HG02759 (cell line): ENCODE data around the gene TMED1.
"Not testable (repeated sequence)": the region's sequence is repeated elsewhere in the genome, so short reads cannot be mapped to it uniquely, and the experiment has no call there.

Experiments used
- ATAC-seq: cut with Tn5 transposase; IDR thresholded peaks from one replicate; pipeline ENCODE4 v1.9.1; 2021; ENCODE audit warnings: mild to moderate bottlenecking, moderate library complexity; ENCODE audit not compliant: unreplicated experiment

The TMED1 gene, protein sequence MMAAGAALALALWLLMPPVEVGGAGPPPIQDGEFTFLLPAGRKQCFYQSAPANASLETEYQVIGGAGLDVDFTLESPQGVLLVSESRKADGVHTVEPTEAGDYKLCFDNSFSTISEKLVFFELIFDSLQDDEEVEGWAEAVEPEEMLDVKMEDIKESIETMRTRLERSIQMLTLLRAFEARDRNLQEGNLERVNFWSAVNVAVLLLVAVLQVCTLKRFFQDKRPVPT

DNA sequence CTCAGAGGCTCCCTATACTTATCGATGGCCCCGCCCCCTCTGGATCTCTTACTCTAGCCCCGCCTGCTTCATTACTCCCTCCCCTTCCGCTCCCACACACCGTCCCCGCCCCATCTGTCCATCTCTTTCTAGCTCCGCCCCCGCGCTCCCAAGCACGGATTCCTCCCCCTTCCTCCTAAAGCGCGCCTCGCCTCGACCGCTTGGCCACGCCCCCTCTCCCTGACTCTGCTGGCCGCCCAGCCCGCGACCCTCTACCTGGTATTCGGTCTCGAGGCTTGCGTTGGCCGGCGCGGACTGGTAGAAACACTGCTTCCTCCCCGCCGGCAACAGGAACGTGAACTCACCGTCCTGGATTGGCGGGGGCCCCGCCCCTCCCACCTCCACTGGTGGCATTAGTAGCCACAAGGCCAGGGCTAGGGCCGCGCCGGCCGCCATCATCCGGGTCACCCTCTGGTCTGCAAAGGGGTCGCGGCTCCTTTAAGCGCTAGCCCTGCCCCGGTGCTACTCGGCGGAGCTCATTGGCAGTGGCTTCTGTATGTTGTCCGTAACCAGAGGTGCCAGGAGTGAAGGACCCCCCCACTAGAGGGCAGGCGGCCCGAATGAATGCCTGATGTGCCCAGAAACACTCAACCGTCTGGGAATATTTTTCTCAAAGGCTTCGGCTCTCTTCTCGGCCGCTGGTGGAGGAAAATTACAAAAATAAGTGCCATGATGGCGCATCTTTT, at the start of gene TMED1:
TSS of gene TMED1 (minus strand) at position 459 of the 725 bp plus-strand sequence. CDS start at position 438, 21 bp downstream.
- peak; percentile 78 for ATAC-seq

DNA sequence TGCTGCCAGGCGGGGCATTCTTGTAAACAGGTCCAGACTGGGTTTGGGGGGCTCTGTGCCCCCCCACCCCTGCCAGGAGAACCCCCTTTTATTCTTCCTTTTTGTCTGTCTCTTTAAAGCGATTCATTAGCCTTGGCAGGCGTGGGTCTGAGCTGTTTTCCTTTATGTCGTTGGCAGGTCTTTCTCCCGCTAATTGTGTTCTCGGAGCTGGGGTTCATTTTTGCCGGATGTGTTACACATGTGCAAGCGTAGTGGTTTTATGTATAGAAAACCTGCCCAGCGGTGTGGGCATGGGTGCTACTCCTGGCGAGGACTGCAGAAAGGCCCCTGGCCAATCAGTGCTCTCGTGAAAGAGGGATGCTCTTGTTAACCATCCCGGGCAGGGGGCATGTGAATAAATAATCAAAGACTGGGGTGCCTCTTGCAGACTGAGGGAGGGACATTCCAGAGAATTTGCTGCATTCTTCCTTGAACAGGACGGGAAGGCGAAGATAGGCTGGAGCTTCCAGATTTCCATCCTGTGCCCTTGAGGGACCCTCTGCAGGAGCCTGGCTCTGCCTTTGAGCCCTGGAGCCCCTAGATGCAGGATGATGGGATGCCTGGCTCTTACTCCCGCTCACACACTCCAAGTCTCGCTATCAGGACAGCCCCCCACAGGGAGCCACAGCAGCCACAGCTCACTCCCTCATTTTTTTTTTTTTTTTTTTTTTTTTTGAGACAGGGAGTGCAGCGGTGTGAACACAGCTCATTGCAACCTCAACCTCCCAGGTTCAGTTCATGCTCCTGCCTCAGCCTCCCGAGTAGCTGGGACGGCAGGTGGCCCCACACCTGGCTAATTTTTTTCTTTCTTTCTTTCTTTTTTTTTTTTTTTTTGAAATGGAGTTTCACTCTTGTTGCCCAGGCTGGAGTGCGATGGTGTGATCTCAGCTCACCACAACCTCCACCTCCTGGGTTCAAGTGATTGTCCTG, 49.5 kb upstream of the TMED1 start:
- ATAC-seq: no peak

DNA sequence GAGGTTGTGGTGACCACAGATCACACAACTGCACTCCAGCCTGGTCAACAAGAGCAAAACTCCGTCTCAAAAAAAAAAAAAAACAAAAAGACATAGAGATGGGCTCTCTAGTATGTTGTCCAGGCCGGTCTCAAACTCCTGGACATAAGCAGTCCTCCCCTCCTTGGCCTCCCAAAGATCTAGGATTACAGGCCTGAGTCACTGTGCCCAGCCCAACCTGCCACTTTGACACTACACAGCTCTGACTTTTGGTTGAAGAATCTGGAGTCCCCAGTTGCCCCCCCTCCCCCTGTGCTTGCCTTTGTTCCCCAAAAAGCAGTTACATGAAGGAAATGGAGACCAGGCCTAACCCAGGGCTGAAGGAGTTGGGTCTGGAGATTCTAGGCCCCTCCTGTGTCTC, 48.3 kb upstream of the TMED1 start:
- ATAC-seq: no peak

DNA sequence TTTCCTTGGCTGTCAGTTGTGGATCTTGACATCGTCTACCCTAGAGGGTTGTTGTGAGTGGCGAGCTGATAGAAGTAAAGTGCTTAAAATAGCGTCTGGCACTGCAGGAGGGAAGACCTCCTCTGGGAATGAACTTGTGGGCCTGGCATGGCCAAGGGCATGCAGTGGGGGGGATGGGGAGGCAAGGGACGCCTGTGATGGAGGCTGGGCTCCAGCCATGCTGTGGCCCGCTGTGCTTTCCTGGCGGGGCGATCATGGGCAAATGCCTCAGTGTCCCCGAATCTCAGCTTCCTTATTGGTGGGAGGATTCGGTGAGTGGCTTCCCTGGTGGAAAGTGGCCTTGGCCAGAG, 46.1 kb upstream of the TMED1 start:
- no peak for ATAC-seq

DNA sequence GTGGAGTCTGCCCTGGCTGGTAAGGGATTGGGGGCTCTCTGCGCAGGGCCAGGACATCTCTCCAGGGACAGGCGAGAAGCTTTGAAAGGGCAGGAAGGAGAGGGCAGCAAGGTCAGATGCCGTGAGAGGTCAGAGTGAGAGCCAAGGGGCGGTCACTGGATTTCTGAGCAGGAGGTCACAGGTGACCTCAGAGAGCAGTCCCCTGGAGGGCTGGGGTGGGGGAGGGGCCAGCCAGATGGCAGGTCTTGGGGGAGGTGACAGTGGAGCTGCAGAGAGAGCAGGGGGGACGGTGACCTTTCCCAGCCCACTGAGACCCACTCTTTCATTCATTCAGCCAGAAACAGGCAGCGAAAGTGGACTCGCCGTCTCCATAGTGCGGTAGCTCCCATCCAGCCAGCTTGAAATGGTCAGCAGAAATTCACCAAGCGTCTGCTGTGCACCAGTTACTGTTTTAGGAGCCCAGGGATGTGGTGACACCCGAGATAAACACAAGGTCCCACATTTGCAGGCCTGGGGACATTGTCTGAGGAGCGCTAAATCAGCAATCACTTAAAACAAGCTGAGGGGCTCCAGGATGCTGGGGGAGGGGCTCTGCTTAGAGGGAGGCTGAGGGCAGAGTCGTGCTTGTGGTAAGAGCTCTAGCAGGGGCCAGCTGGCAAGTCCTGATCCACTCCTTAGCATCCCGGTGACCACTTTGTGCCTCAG, 45.5 kb upstream of the TMED1 start:
- no peak for ATAC-seq

DNA sequence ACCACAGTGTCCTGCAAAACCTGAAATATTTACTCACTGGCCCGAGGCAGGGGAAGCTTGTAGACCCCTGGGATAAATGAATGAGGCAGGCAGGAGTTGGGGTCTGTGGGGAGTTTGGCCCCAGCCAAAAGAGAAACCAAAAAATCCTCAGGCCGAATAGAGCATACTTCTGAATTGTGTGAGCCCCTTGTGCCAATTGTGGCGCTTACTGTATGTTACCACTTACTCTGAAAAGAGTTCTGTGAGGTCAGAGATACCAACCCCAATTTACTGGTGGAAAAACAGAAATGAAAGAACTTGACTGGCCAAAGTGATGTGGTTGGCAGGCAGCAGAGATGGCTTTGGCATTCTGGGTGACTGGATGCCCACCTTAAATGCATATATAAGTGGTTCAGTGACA, 42.2 kb upstream of the TMED1 start:
- ATAC-seq: no peak

DNA sequence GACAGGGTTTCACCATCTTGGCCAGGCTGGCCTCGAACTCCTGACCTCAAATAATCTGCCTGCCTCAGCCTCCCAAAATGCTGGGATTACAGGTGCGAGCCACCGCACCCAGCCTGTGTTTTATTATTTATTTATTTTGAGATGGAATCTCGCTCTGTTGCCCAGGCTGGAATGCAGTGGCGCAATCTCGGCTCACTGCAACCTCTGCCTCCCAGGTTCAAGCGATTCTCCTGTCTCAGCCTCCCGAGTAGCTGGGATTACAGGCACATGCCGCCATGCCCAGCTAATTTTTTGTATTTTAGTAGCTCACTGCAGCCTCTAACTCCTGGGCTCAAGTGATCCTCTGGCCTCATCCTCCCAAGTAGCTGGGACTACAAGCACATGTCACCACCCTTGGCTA, 41.6 kb upstream of the TMED1 start:
- ATAC-seq: not testable (repeated sequence)

DNA sequence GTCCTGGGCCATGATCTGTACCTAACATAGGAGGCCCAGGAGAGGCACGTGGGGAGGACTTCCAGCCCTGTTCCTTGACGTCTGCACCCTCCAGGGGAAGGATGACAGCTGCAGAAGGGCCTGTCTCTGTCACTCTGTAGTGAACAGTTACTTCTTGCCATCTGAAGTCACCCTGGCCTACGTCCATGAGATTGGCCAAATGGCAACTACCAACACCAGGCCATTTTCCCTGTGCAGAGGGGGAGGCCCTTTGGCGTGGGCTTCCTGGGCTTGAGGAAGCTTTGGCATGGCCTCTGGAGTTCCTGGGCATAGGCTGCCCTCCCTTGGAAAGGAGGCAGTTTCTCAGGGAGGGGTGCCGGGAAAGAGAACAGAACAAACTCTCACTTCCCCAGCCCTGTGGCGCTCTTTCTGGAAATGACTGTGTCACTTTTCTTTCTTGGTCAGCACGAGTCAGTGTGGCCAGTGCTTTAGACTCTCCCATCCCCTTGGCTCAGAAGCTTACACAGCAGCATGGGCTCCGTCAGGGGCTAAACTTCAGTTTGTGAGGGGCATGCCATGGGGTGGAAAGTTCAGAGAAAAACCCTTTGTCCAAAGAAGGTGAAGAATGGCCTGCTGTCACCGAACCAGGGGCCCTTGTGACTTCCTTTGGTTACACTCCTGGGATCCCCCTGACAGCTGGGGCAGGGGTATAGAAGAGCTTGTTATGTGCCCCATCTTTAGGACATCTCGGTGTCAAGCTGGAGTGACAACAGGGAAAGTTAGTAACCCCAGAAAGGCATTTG, 40.6 kb upstream of the TMED1 start:
- peak; percentile 58 for ATAC-seq

DNA sequence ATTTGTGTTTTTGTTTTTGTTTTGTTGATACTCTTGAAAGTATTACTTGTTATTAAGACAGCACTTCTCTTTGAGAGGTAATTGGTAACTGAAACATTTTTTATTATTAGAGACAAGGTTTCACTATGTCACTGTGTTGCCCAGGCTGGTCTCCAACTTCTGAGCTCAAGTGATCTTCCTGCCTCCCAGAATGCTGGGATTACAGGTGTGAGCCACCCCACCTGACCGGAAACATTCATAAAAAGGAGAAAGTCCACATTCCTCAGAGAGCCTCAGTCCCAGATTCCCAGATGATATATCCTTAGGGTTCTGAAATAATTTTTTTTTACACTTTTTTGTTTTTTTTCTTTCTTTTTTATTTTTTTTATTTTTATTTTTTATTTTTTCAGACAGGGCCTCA, 38.0 kb upstream of the TMED1 start:
- ATAC-seq: no peak

DNA sequence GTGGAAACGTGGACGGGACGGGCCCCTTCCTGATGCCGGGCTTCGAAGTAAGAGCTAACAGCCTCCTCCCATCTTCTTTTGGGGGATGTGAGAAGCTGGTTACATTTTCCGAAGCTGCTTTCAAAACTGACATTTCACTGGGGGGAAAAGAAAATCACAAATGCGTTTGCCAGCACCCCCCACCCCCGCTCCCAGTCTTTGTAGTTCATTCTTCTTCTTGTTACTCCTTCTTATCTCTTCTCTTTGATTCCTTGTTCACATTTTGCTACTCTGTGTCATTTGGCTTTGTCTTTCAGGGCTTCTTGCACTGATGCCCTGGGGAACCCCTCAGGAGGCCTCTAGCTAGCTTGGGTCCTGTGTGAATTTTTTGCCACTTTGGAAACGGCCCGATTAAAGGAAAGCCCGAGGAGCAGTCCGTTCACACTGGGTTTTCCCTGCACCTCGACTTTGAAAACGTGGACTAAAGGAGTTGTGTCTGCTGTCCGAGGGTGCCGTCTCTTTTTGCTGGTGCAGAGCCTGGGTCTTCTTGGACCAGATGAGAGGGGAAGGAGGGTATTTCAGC, 36.6 kb upstream of the TMED1 start:
- ATAC-seq: no peak

DNA sequence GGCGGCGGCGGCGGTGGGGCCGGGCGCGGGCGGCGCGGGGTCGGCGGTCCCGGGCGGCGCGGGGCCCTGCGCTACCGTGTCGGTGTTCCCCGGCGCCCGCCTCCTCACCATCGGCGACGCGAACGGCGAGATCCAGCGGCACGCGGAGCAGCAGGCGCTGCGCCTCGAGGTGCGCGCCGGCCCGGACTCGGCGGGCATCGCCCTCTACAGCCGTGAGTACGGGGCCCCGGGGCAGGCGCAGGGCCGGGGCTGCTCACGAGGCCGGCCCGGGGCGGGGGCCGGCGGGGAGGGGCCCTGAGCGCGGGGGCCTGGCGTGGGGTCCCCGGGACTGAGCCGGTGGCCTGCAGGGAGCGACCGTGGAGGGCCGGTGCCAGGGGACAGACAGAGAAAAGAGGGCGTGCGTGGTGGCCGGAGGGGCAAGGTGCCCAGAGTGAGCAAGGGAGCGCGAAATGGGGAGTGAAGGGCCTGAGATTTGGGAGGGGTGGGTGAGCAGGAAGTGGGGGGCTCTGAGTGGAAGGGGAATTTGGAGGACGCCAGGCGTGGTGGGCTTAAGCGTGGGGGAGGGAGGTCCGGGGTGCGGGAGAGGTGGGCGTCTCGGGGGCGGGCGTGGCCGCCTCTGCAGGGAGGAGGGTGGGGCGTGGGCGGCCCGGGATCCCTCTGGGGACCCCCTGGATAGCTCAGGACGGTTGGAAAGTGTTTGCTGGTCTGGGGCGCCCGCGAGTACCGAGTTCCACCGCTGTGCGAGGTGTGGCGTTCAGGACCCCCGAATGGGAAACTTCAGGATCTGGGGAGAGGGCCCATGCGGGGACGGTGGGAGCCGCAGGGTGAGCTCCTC, 35.9 kb upstream of the TMED1 start:
- ATAC-seq: peak; percentile 19

DNA sequence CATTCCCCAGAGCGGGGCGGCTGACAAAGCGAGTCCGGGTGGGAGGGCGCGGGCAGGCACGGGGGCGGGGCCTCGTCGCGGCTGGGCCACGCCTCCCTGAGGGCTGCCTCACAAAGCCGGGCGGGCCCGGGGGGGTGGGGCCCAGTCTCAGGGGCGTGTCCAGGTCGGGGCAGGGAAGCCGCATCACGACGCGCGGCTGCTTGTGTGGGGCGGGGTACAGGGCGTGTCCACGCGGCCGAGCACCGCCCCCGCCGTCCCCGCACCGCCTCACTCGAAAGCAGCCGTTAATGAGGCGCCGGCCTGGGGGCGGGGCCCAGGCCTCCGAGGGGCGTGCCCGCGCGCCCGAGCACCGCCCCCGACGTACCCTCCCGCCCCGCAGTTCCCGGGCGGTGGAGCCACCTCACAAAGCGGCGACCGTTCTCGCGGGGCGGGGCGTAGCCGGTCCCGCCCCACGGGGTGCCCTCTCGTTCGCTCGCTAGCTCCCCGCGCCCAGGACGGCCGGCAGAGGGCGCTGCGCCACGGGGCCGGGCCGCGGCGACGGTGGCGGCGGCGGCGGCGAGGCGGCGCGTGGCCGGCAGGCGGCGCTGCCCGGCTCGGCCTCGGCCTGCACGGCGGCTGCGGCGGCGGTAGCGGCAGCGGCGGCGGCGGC, 35.1 kb upstream of the TMED1 start, which contains the start of gene CARM1:
TSS of gene CARM1 (plus strand) at position 599 of the 649 bp plus-strand sequence. CDS start 150 bp downstream, outside the sequence.
- ATAC-seq: peak; percentile 76

DNA sequence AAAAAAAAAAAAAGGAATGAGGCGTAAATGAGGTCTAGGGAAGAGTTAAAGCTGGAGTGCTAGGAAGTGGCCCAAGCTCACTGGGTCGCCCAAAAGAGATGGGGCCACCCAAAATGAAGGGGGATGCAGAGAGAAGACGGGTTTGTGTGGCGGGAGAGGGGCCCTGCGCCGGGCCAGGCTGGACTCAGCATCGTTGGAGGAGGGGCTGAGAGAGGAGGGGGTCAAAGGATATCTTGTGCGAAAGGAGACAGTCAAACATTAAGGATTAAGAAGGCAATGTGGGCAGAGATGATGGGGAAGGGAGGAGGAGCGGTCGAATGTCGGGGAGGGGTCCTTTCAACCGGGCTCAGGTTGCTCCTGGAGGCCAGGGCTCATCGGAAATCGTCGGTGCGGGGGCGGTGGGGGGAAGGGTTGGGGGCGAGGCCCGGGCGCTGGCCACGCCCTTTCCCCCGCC, 34.5 kb upstream of the TMED1 start:
- ATAC-seq: no peak

DNA sequence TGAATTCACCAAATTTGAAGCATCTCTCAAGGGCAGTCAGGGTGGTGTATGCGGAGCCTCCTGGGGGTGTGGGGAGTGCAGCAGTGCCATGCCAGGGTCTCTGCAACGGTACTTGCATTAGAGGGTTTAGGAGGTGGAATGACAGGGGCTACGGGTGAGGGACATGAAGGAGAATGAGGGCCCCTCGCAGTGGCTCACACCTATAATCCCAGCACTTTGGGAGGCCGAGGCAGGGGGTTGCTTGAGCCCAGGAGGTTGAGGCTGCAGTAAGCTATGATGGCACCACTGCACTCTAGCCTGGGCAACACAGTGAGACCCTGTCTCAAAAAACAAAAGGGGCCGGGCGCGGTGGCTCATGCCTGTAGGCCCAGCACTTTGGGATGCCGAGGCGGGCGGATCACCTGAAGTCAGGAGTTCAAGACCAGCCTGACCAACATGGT, 33.9 kb upstream of the TMED1 start:
- not testable (repeated sequence) for ATAC-seq

DNA sequence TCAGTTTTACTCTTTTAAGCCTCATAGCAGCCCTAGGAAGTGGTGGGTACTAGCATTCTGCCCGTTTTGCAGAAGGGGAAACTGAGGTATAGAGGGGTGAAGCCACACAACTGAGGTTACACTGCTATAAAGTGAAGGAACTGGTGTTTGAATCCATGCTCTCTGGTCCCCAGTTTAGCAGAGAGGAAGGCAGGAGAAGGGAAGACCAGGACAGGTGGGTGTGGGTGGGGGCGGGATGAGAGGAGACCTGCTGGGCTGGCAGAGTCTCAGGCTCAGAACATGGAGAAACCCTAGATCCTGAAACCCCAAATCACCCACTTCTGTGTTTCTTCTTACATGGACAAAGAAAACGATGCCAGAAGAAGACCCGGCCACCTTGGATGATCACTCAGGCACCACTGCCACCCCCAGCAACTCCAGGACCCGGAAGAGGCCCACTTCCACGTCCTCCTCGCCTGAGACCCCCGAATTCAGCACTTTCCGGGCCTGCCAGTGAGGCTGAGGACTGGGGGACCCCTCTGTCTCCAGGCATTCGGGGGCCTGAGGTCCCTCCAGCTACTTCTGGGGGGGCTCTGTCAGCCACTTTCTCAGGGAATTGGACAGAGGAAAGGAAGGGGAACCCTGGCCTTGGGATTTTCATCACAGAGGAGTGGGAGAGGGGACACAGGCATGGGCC, 33.0 kb upstream of the TMED1 start:
- no peak for ATAC-seq

DNA sequence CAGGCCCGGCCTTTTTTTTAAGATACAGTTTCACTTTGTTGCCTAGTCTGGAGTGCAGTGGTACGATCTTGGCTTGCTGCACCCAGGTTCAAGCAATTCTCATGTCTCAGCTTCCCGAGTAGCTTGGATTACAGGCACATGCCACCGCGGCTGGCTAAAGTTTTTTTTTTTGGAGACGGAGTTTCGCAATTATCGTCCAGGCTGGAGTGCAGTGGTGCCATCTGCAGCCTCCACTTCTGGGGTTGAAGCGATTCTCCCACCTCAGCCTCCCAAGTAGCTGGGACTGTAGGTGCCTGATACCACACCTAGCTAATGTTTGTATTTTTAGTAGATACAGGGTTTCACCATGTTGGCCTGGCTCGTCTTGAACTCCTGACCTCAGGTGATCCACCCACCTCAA, 30.5 kb upstream of the TMED1 start:
- no peak for ATAC-seq

DNA sequence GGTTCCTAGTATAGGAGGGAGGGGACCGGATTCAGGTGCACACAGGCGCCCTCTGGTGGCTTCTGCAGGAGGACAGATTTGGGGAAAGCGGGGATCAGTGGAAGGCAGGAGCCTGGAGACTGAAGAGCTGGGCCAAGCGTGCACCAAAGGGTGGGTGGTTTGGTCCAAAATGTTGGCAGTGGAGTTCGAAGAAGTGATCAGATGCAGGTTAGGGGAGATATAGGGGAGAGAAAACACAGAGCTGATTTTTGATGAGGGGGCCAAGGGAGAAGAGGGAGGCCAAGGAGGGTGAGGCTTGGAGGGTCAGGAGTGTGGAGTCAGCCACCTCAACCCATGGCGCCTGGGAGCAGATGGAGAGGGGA, 28.5 kb upstream of the TMED1 start:
- no peak for ATAC-seq
